Glomerular endothelial cell (primary cell): ENCODE data around the gene CAMKK1. TPM values are rescaled to one million over a fixed set of nuclear protein-coding genes. Genes with fewer than 3 reads are reported as not detected.

Experiments used
- DNase-seq: peaks from one replicate; pipeline ENCODE4 v3.0.0-alpha.2; 2011; ENCODE audit warnings: low read depth, low spot score; ENCODE audit errors: extremely low read depth
- total RNA-seq: library from RNA; depleted of rRNA; stranded (reverse); fragments of >200 nt; gene quantifications from 2 replicates; pipeline ENCODE4 v1.2.3, GENCODE V29; 2015

CAMKK1 gene
- total RNA-seq, 1 donor from 2014 or later, result 3.9 TPM

GRCh38 chr17:3815925-3816324 is 76.9 kb downstream of the CAMKK1 start:
- DNase-seq, result no peak

- no peak for DNase-seq
Observed at GRCh38 chr17:3815122-3815521, 77.7 kb downstream of the CAMKK1 start.

- no peak for DNase-seq
Observed at GRCh38 chr17:3814361-3814760, 78.5 kb downstream of the CAMKK1 start.

GRCh38 chr17:3813171-3813570 is 79.7 kb downstream of the CAMKK1 start:
- DNase-seq, result no peak

GRCh38 chr17:3812771-3813170 is 80.1 kb downstream of the CAMKK1 start:
- DNase-seq, result no peak

GRCh38 chr17:3812284-3812683 is 80.6 kb downstream of the CAMKK1 start:
- no peak for DNase-seq

Other genes with a start within 250 kb of the CAMKK1 start
- 358 and 402 TPM in 2 replicates for gene TAX1BP3, start 224.5 kb downstream of the CAMKK1 start, total RNA-seq
- gene EMC6, start 224.2 kb downstream of the CAMKK1 start, total RNA-seq, result 17.5 and 24.1 TPM in 2 replicates
- 1.2 and 2.9 TPM in 2 replicates for gene P2RX5, start 196.9 kb downstream of the CAMKK1 start, total RNA-seq
- 3.2 and 6.3 TPM in 2 replicates for gene HASPIN, start 169.2 kb downstream of the CAMKK1 start, total RNA-seq
- 10.5 and 13.3 TPM in 2 replicates for gene ITGAE, start 91.9 kb downstream of the CAMKK1 start, total RNA-seq
- gene NCBP3, start 46.8 kb downstream of the CAMKK1 start, total RNA-seq, result 23.2 and 25.3 TPM in 2 replicates
- gene P2RX1, start 23.4 kb upstream of the CAMKK1 start, total RNA-seq, result not detected in 2 replicates
- 0.53 TPM in 2 replicates for gene ATP2A3, start 71.4 kb upstream of the CAMKK1 start, total RNA-seq
- gene ZZEF1, start 250.0 kb upstream of the CAMKK1 start, total RNA-seq, result 31.2 and 49.5 TPM in 2 replicates